ENCODE results near the gene CEP72.

Gene CEP72

DNA sequence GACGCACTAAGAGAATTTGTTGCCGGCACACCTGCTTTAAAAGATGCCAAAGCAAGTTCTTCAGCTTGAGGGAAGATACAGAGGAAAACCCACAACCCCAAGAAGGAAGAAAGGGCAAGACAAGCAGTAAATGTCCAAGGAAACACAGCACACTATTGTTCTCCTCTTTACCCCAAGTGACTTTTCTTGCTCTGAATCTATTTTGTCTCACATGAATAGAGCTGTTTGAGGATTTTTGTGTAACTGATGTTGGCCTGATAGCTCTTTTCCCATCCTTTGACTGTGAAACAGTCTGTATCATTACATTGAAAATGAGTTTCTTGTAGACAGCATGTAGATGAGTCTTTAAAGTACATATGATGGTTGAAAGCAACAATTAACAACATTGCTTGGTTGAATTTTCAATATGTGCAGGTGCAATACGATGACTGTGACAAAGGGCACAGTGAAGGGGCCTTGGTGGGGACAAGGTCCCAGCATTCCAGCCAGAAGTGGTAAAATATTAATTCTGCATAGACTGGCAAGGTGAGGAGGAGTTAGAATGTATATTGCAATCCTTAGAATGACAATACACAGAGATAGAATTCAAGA is 16.8 kb upstream of the CEP72 start:
- TF ChIP-seq ZC3H10 (CRISPR knock-in tag; IDR thresholded peaks at IDR 0.05) (no peak), ZFP30 (CRISPR knock-in tag; IDR thresholded peaks at IDR 0.05) (no peak), GLIS3 (CRISPR knock-in tag; IDR thresholded peaks at IDR 0.05) (no peak), ARNTL (CRISPR knock-in tag; IDR thresholded peaks at IDR 0.05; ENCODE audit: borderline replicate concordance, low read depth) (no peak), ISL1 (CRISPR knock-in tag; IDR thresholded peaks at IDR 0.05) (no peak), ESRRG (CRISPR knock-in tag; IDR thresholded peaks at IDR 0.05) (no peak)
- TF ChIP-seq, protein P1, sequence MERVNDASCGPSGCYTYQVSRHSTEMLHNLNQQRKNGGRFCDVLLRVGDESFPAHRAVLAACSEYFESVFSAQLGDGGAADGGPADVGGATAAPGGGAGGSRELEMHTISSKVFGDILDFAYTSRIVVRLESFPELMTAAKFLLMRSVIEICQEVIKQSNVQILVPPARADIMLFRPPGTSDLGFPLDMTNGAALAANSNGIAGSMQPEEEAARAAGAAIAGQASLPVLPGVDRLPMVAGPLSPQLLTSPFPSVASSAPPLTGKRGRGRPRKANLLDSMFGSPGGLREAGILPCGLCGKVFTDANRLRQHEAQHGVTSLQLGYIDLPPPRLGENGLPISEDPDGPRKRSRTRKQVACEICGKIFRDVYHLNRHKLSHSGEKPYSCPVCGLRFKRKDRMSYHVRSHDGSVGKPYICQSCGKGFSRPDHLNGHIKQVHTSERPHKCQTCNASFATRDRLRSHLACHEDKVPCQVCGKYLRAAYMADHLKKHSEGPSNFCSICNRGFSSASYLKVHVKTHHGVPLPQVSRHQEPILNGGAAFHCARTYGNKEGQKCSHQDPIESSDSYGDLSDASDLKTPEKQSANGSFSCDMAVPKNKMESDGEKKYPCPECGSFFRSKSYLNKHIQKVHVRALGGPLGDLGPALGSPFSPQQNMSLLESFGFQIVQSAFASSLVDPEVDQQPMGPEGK (CRISPR knock-in tag; IDR thresholded peaks at IDR 0.05; ENCODE audit: borderline replicate concordance), result no peak
- TF ChIP-seq, protein P2, sequence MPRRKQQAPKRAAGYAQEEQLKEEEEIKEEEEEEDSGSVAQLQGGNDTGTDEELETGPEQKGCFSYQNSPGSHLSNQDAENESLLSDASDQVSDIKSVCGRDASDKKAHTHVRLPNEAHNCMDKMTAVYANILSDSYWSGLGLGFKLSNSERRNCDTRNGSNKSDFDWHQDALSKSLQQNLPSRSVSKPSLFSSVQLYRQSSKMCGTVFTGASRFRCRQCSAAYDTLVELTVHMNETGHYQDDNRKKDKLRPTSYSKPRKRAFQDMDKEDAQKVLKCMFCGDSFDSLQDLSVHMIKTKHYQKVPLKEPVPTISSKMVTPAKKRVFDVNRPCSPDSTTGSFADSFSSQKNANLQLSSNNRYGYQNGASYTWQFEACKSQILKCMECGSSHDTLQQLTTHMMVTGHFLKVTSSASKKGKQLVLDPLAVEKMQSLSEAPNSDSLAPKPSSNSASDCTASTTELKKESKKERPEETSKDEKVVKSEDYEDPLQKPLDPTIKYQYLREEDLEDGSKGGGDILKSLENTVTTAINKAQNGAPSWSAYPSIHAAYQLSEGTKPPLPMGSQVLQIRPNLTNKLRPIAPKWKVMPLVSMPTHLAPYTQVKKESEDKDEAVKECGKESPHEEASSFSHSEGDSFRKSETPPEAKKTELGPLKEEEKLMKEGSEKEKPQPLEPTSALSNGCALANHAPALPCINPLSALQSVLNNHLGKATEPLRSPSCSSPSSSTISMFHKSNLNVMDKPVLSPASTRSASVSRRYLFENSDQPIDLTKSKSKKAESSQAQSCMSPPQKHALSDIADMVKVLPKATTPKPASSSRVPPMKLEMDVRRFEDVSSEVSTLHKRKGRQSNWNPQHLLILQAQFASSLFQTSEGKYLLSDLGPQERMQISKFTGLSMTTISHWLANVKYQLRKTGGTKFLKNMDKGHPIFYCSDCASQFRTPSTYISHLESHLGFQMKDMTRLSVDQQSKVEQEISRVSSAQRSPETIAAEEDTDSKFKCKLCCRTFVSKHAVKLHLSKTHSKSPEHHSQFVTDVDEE (CRISPR knock-in tag; IDR thresholded peaks at IDR 0.05), result no peak
- TF ChIP-seq, protein P3, sequence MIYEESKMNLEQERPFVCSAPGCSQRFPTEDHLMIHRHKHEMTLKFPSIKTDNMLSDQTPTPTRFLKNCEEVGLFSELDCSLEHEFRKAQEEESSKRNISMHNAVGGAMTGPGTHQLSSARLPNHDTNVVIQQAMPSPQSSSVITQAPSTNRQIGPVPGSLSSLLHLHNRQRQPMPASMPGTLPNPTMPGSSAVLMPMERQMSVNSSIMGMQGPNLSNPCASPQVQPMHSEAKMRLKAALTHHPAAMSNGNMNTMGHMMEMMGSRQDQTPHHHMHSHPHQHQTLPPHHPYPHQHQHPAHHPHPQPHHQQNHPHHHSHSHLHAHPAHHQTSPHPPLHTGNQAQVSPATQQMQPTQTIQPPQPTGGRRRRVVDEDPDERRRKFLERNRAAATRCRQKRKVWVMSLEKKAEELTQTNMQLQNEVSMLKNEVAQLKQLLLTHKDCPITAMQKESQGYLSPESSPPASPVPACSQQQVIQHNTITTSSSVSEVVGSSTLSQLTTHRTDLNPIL (CRISPR knock-in tag; IDR thresholded peaks at IDR 0.05; ENCODE audit: low read depth), result no peak
- ATAC-seq, result no peak

DNA sequence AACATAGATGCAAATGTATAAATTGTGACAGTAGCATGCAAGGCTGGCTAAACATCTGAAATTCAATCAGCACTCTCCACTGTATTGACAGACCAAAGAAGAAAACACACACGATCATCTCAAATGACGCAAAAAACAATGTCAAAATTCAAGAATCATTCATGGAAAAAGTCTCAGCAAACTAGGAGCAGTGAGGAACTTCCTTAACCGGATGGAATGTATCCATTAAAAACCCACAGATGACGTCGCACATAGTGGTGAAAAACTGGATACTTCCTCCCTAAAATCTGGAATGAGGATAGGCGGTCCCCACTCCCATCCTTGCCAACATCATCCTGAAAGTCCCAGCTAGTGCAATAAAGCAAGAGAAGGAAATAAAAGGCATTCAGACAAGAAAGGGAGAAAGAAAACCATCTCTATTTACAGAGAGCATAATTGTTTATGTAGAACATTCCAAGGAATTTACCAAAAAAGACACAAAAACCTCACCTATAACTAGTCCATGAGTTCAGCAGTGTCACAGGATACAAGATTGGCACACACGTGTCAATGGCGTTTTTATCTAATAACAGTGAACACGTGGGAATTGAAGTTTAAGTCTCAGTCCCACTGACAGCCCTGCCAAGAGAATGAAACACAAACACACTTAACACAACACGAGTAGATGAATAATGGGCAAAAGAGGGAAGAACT is 14.1 kb upstream of the CEP72 start:
- ATAC-seq, result no peak
- TF ChIP-seq ZNF70 (CRISPR knock-in tag; IDR thresholded peaks at IDR 0.05) (no peak), TOX (CRISPR knock-in tag; IDR thresholded peaks at IDR 0.05; ENCODE audit: borderline replicate concordance) (no peak), ZFP30 (CRISPR knock-in tag; IDR thresholded peaks at IDR 0.05) (no peak), PPARA (CRISPR knock-in tag; IDR thresholded peaks at IDR 0.05; ENCODE audit: borderline replicate concordance) (no peak), TCF4 (CRISPR knock-in tag; IDR thresholded peaks at IDR 0.05; ENCODE audit: borderline replicate concordance) (no peak)
- TF ChIP-seq, protein P1 (CRISPR knock-in tag; IDR thresholded peaks at IDR 0.05; ENCODE audit: borderline replicate concordance), result no peak
- TF ChIP-seq, protein P4, sequence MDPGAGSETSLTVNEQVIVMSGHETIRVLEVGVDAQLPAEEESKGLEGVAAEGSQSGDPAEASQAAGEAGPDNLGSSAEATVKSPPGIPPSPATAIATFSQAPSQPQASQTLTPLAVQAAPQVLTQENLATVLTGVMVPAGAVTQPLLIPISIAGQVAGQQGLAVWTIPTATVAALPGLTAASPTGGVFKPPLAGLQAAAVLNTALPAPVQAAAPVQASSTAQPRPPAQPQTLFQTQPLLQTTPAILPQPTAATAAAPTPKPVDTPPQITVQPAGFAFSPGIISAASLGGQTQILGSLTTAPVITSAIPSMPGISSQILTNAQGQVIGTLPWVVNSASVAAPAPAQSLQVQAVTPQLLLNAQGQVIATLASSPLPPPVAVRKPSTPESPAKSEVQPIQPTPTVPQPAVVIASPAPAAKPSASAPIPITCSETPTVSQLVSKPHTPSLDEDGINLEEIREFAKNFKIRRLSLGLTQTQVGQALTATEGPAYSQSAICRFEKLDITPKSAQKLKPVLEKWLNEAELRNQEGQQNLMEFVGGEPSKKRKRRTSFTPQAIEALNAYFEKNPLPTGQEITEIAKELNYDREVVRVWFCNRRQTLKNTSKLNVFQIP (CRISPR knock-in tag; IDR thresholded peaks at IDR 0.05; ENCODE audit: borderline replicate concordance, low read depth), result no peak
- TF ChIP-seq, protein P5, sequence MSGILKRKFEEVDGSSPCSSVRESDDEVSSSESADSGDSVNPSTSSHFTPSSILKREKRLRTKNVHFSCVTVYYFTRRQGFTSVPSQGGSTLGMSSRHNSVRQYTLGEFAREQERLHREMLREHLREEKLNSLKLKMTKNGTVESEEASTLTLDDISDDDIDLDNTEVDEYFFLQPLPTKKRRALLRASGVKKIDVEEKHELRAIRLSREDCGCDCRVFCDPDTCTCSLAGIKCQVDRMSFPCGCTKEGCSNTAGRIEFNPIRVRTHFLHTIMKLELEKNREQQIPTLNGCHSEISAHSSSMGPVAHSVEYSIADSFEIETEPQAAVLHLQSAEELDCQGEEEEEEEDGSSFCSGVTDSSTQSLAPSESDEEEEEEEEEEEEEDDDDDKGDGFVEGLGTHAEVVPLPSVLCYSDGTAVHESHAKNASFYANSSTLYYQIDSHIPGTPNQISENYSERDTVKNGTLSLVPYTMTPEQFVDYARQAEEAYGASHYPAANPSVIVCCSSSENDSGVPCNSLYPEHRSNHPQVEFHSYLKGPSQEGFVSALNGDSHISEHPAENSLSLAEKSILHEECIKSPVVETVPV (CRISPR knock-in tag; IDR thresholded peaks at IDR 0.05), result no peak

DNA sequence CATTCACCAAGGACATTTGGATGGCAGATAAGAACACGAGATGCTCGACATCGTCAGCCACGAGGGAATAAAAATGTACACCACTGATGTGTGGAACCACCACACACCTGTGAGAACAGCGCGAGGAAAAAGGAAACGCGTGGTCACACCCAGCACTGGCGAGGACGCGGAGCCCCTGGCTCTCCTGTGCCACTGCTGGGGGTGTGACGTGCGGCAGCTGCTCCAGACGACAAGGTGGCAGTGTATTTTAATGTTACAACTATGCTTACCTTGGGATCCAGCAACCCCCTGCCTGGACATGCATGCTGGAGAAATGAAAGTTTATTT is 13.6 kb upstream of the CEP72 start:
- no peak for ATAC-seq
- TF ChIP-seq GLIS3 (CRISPR knock-in tag; IDR thresholded peaks at IDR 0.05), result no peak
- no peak for TF ChIP-seq ZNF70 (CRISPR knock-in tag; IDR thresholded peaks at IDR 0.05)
- no peak for TF ChIP-seq ZFP3 (CRISPR knock-in tag; IDR thresholded peaks at IDR 0.05)
- no peak for TF ChIP-seq OSR1 (CRISPR knock-in tag; IDR thresholded peaks at IDR 0.05)
- TF ChIP-seq, protein P1 (CRISPR knock-in tag; IDR thresholded peaks at IDR 0.05; ENCODE audit: borderline replicate concordance), result no peak
- no peak for TF ChIP-seq TCF4 (CRISPR knock-in tag; IDR thresholded peaks at IDR 0.05; ENCODE audit: borderline replicate concordance)
- no peak for TF ChIP-seq ISL1 (CRISPR knock-in tag; IDR thresholded peaks at IDR 0.05)
- TF ChIP-seq ZNF565 (CRISPR knock-in tag; conservative IDR thresholded peaks at IDR 0.05; ENCODE audit: low read depth), result no peak
- no peak for TF ChIP-seq ESRRG (CRISPR knock-in tag; IDR thresholded peaks at IDR 0.05)
- no peak for TF ChIP-seq RARB (CRISPR knock-in tag; IDR thresholded peaks at IDR 0.05)
- TF ChIP-seq, protein P2 (CRISPR knock-in tag; IDR thresholded peaks at IDR 0.05), result no peak
- TF ChIP-seq CSDC2 (CRISPR knock-in tag; IDR thresholded peaks at IDR 0.05), result no peak
- no peak for TF ChIP-seq ZFP30 (CRISPR knock-in tag; IDR thresholded peaks at IDR 0.05)

All from SK-N-SH treated with all-trans-retinoic acid at 6 μM for 48 hours (cell line).